BLaER1 (cell line): Measurements from ENCODE around the gene TBX4.
"Not testable (repeated sequence)": the region's sequence is repeated elsewhere in the genome, so short reads cannot be mapped to it uniquely, and the experiment has no call there.

Experiments used
- H3K27ac ChIP-seq: shearing (Covaris generic); formaldehyde crosslinking; 2 replicates; pipeline ENCODE4 v1.8.1; 2022
- H3K27me3 ChIP-seq: shearing (Covaris generic); formaldehyde crosslinking; 2 replicates; pipeline ENCODE4 v1.8.1; 2022
- H3K36me3 ChIP-seq: shearing (Covaris generic); formaldehyde crosslinking; 2 replicates; pipeline ENCODE4 v1.8.1; 2022
- H3K4me1 ChIP-seq: shearing (Covaris generic); formaldehyde crosslinking; 2 replicates; pipeline ENCODE4 v1.8.1; 2022
- H3K4me2 ChIP-seq: shearing (Covaris generic); formaldehyde crosslinking; 2 replicates; pipeline ENCODE4 v1.8.1; 2022
- H3K4me3 ChIP-seq: shearing (Covaris generic); formaldehyde crosslinking; 2 replicates; pipeline ENCODE4 v1.8.1; 2022
- H3K9ac ChIP-seq: shearing (Covaris generic); formaldehyde crosslinking; 2 replicates; pipeline ENCODE4 v1.8.1; 2022
- H3K9me3 ChIP-seq: shearing (Covaris generic); formaldehyde crosslinking; 2 replicates; pipeline ENCODE4 v1.8.1; 2022
- H4K20me1 ChIP-seq: shearing (Covaris generic); formaldehyde crosslinking; 2 replicates; pipeline ENCODE4 v1.8.1; 2022
- Cebpa-rat ChIP-seq: shearing (Covaris generic); IDR thresholded peaks from 2 replicates; pipeline ENCODE4 v1.8.1; 2022

The TBX4 gene

DNA sequence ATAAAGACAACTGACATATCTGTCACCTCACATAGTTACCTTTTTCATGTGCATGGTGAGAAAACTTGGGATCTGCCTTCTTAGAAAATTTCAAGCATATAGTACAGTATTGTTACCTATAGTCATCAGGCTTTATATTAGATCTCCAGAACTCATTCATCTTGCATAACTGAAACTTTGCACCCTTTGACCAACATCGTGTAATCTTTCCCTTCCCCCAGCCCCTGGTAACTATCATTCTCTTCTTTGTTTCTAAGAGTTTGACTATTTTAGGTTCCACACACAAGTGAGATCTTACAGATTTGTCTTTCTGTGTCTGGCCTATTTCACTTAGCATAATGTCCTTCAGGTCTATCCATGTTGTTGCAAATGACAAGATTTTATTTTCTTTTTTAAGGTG is 22.9 kb upstream of the TBX4 start:
- no peak for TF ChIP-seq Cebpa-rat
- Histone ChIP-seq H3K27me3 (no peaks in the 10 kb centered on the region), H3K4me2 (no peak overlapping the region), H3K4me3 (no peak overlapping the region), H3K27ac (no peak overlapping the region), H3K9ac (no peak overlapping the region), H3K9me3 (no peaks in the 10 kb centered on the region), H4K20me1 (no peaks in the 10 kb centered on the region), H3K36me3 (no peaks in the 10 kb centered on the region), H3K4me1 (no peaks in the 10 kb centered on the region)

DNA sequence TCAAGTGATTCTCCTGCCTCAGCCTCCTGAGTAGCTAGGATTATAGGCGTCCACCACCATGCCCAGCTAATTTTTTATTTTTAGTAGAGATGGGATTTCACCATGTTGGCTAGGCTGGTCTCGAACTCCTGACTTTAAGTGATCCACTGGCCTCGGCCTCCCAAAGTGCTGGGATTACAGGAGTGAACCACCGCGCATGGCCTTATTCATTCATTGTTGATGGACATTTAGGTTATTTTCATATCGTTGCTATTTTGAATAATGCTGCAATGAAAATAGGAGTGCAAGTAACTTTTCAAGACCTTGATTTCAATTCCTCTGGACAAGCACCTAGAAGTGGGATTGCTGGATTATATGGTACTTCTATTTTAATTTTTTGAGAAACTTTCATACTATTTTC is 22.4 kb upstream of the TBX4 start:
- H3K9me3 ChIP-seq, H3K4me1 ChIP-seq: not testable (repeated sequence)

DNA sequence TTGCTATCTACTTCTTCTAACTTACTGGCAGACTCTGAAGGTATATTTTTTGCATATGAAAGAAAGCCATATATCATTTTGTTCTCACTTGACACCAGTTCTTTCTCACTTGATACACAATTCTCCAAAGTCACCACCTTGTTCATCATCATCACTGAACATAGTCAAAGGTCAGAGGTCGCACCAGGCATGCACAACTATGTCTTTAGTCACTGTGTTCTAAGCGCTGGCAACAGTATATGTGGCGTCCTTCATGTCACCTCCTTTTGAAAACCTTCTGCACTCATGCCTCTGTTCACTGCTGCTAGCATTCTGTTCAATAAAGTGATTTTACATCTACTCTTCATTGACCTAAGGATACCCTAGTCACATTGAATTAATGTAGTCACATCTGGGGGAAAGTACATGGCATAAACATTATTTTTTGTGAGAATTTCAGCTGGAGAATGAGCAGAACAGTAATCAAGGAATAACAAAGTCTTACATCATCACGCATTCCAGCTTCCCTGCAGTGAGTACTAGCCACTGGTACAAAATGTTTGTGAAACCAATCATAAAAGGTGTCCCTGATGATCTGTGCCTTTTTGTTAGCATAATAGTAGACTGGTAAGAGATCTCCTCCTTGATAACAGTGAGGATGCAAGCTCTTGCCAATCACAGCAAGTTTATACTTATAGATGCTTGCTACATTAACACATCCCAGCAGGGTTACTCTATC is 20.5 kb upstream of the TBX4 start:
- H3K4me1 ChIP-seq = no peaks in the 10 kb centered on the region
- no peak for TF ChIP-seq Cebpa-rat
- H4K20me1 ChIP-seq = no peaks in the 10 kb centered on the region
- H3K4me3 ChIP-seq = no peak overlapping the region
- no peak overlapping the region for H3K9ac ChIP-seq
- H3K27me3 ChIP-seq = no peaks in the 10 kb centered on the region
- H3K4me2 ChIP-seq = no peak overlapping the region
- H3K9me3 ChIP-seq = peaks cover 6% of the 10 kb centered on the region; the same call in 1 of the 2 replicates
- H3K36me3 ChIP-seq = no peaks in the 10 kb centered on the region
- no peak overlapping the region for H3K27ac ChIP-seq

More for the DNA sequence above, 22.4 kb upstream of the TBX4 start:
- H3K4me3 ChIP-seq, H3K27ac ChIP-seq, H3K4me2 ChIP-seq, H3K36me3 ChIP-seq, H3K27me3 ChIP-seq, H4K20me1 ChIP-seq, H3K9ac ChIP-seq: not testable (repeated sequence)

DNA sequence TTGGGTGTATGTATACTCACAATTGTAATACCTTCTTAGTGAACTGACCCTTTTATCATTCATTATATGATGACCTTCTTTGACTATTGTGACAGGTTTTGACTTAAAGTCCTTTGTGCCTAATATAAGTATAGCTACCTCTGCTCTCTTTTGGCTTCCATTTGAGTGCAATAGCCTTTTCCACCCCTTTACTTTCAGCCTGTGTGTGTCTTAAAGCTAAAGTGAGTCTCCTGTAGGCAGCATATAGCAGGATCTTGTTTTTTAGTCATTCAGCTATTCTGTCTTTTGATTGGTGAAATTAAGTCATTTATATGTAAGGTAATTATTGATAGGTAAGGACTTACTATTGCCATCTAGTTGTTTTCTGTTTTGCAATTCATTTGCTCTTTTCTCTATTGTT is 15.9 kb upstream of the TBX4 start:
- H3K27me3 ChIP-seq = no peaks in the 10 kb centered on the region
- H3K36me3 ChIP-seq = no peaks in the 10 kb centered on the region
- peaks cover 24% of the 10 kb centered on the region for H3K9me3 ChIP-seq
- H3K4me1 ChIP-seq = no peaks in the 10 kb centered on the region
- no peak overlapping the region for H3K4me3 ChIP-seq
- no peak overlapping the region for H3K27ac ChIP-seq
- H3K9ac ChIP-seq = no peak overlapping the region
- H4K20me1 ChIP-seq = no peaks in the 10 kb centered on the region
- no peak for TF ChIP-seq Cebpa-rat
- H3K4me2 ChIP-seq = no peak overlapping the region

DNA sequence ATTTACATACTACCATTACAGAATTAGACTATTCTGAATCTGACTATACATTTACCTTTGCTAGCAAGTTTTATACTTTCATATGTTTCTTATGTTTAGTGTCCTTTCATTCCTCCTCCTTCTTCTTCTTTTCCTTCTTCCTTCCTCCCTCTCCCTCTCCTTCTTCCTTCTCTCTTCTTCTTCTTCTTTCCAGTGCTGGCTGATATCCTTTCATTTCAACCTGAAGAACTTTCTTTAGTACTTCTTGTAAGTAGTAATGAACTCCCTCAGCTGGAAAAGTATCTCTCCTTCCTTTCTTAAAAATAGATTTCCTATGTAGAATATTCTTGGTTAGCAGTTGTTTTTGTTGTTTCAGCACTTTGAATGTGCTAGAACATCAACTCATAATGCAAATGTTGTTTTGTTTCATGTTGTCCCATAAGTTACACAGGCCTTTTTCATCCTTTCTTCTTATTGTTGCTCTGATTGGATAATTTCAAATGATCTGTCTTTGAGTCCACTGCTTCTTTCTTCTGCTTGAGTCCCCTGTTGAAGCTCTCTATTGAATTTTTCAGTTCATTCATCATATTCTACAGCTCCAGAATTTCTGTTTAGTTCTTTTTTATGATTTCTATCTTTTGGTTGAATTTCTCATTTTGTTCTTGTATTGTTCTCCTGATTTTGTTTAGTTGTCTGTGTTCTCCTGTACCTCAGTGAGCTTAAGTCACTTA is 15.1 kb upstream of the TBX4 start:
- Histone ChIP-seq H3K4me1 (no peaks in the 10 kb centered on the region), H4K20me1 (no peaks in the 10 kb centered on the region), H3K4me2 (no peak overlapping the region), H3K9ac (no peak overlapping the region), H3K9me3 (peaks cover 24% of the 10 kb centered on the region), H3K36me3 (no peaks in the 10 kb centered on the region), H3K27ac (no peak overlapping the region), H3K4me3 (no peak overlapping the region), H3K27me3 (no peaks in the 10 kb centered on the region)
- no peak for TF ChIP-seq Cebpa-rat

DNA sequence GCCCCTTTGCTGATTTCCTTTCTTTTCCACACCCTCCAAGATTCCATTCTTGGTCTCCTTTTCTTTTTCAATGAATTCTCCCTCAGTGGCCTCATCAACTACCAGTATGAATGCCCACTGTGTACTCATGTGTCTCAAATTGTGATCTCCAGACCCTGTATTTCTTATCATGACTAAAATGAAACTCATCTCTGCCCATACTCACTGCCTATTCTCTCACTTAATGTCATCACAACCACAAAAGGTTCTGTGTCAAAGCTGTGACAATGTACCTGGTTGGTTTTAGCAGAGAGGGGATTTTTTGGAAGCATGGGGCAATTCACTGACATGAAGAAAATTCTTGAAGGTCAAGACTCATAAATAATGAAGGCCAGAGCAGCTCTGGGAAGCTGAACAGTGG is 11.5 kb upstream of the TBX4 start:
- Histone ChIP-seq H3K4me1 (no peaks in the 10 kb centered on the region), H3K9ac (no peak overlapping the region), H3K27me3 (no peaks in the 10 kb centered on the region), H3K36me3 (no peaks in the 10 kb centered on the region), H3K9me3 (peaks cover 24% of the 10 kb centered on the region), H3K4me3 (no peak overlapping the region), H3K27ac (no peak overlapping the region), H4K20me1 (no peaks in the 10 kb centered on the region), H3K4me2 (no peak overlapping the region)
- TF ChIP-seq Cebpa-rat = no peak

DNA sequence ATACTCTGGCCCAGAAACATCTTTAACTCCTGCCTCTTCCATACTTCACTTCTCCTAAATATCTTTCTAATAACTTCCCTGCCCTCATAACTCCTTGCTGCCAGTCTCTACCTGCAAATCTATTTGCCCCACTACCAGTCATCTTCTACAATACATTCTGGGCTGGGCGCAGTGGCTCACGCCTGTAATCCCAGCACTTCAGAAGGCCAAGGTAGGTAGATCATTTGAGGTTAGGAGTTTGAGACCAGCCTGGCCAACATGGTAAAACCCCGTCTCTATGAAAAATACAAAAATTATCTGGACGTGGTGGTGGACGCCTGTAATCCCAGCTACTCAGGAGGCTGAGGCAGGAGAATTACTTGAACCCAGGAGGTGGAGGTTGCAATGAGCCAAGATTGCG is 10.7 kb upstream of the TBX4 start:
- not testable (repeated sequence) for H3K27ac ChIP-seq, H3K4me1 ChIP-seq, H3K36me3 ChIP-seq, H3K4me3 ChIP-seq, H3K4me2 ChIP-seq, H3K9ac ChIP-seq, H4K20me1 ChIP-seq, H3K27me3 ChIP-seq
- peaks cover 18% of the 10 kb centered on the region for H3K9me3 ChIP-seq

DNA sequence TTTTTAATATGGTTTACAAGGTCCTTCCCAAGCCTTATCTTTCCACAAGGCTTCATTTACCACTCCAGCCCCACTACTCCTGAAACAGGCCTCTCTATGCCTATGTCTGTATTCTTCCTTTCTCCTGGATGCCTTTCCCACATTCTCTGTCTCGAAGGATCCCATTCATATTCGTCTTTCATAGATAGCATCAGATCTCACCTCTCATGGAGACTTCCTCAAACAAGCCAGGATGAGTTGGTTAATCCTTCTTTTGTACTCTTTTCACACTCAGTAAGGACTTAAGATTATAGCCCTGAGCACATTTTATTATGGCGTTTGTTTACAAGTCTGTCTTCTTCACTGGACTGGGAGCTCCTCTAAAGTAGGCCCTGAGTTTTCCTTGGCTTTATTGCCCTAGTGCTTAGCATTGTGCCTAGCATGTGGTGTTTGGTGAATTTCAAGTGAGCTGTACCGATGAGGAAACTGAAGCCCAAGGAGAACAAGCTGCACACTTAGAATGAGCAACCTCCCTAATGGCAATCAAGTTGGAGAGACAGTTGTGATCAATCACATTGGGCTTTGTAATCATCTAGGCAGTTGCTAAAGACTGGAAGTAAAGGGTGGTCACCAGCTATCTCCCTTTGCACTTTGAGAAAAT is 10.0 kb upstream of the TBX4 start:
- Histone ChIP-seq H3K9me3 (peaks cover 14% of the 10 kb centered on the region), H3K4me2 (no peak overlapping the region), H3K36me3 (no peaks in the 10 kb centered on the region), H3K27ac (no peak overlapping the region), H3K4me1 (no peaks in the 10 kb centered on the region), H3K9ac (no peak overlapping the region), H4K20me1 (no peaks in the 10 kb centered on the region), H3K4me3 (no peak overlapping the region), H3K27me3 (no peaks in the 10 kb centered on the region)
- TF ChIP-seq Cebpa-rat = no peak

DNA sequence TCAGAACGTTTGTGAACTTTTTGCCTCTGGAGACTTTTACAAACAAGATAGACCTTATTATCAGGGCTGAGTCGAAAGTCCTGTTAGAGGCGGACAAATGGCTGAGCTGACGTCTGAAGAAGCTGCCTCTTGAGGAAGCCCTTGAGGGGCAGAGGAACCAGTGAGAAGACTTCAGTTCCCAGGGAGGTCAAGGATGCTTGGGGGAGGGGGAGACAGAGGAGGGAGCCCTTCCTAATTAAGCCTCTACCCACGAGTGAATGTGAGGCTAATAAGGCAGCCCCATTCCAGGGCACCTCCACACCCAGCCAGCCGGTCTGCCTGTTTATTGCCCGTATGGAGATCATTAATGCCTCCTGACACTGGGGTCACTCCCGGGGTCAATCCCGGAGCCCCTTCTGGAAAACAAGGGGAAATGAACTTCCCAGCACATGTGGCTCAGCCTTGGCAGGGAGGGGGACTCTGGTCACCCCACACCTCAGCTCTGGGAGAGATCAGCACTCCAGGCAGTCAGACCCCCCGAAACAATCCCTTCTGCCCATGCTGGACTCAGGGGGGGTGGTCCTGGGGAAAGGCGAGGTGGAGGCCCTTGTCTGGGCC is 9.2 kb upstream of the TBX4 start:
- H3K4me1 ChIP-seq = no peaks in the 10 kb centered on the region
- no peaks in the 10 kb centered on the region for H3K36me3 ChIP-seq
- no peaks in the 10 kb centered on the region for H3K27me3 ChIP-seq
- H4K20me1 ChIP-seq = no peaks in the 10 kb centered on the region
- peaks cover 7% of the 10 kb centered on the region for H3K9me3 ChIP-seq
- no peak overlapping the region for H3K27ac ChIP-seq
- no peak overlapping the region for H3K4me2 ChIP-seq
- no peak for TF ChIP-seq Cebpa-rat
- H3K9ac ChIP-seq = no peak overlapping the region
- no peak overlapping the region for H3K4me3 ChIP-seq

DNA sequence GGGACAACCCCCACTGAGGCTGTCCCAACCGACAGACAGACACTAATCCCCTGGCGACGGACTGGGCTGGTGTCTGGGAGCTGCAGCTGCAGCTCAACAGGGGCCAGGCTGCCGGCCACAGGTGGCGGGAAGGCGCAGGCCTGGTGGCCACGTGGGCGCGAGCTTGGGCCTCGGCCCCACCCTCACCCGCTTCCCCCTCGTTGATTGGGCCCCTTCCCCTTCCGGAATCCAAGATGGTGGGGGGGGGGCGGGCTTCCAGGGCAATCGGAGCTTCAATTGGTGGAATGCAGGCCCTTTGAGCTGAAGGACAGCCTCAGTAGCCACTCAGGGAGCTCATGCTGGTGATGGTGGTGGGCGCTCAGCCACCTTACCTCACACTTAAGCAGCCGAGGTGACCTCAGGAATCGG is 8.7 kb upstream of the TBX4 start:
- Histone ChIP-seq H3K27me3 (no peaks in the 10 kb centered on the region), H3K4me2 (no peak overlapping the region), H3K4me1 (no peaks in the 10 kb centered on the region), H3K4me3 (no peak overlapping the region), H3K9ac (no peak overlapping the region), H3K27ac (no peak overlapping the region), H3K9me3 (0 out of 2 replicates have a peak, but pooled peaks cover 4% of the 10 kb centered on the region), H4K20me1 (no peaks in the 10 kb centered on the region), H3K36me3 (no peaks in the 10 kb centered on the region)
- TF ChIP-seq Cebpa-rat = no peak
